Pancreas (tissue), 10 donors: ENCODE measurements around the gene ESR1. TPM values are rescaled to one million over a fixed set of nuclear protein-coding genes. Genes with fewer than 3 reads are reported as not detected.

Source experiments
- ATAC-seq, 4 donors: fragments of 200-7000 bp; cut with Tn5 transposase; one replicate each; pipeline versions ENCODE4 v1.8.0 to v1.9.1; 2020; ENCODE audit warnings: mild to moderate bottlenecking in 4 of 4, moderate library complexity in 4 of 4
- DNase-seq, 6 donors: peaks; one replicate each; pipeline ENCODE4 v3.0.0-alpha.2; 2020
- FAIRE-seq: peaks from 2 replicates; lab custom pipeline; 2012; peaks lifted over from hg19 to GRCh38; lab: Jason Lieb, UNC
- H3K27ac ChIP-seq, 4 donors: fragments of 200-600 bp; sonication (generic); 1 replicate in 3 of 4; 2 replicates in 1 of 4; pipeline versions ENCODE4 v1.5.0 to v1.8.0; 2020
- H3K27me3 ChIP-seq, 4 donors: fragments of 200-600 bp; one replicate each; pipeline ENCODE4 v1.8.0; 2021
- H3K36me3 ChIP-seq, 3 donors: fragments of 200-600 bp; sonication (generic) in 1 of 3; one replicate each; pipeline versions ENCODE4 v1.5.0 to v1.8.0; 2020 to 2021
- H3K4me1 ChIP-seq, 3 donors: fragments of 200-600 bp; one replicate each; pipeline ENCODE4 v1.8.0; 2021
- H3K4me3 ChIP-seq, 4 donors: fragments of 200-600 bp; sonication (generic) in 2 of 4; one replicate each; pipeline versions ENCODE4 v1.5.0 to v1.8.0; 2020 to 2021
- H3K9me3 ChIP-seq, 4 donors: fragments of 200-600 bp; one replicate each; pipeline ENCODE4 v1.8.0; 2021
- WGBS, 2 donors: extraction: QIAGEN DNeasy Blood & Tissue Kit; methylation state at CpG; one replicate each; pipeline ENCODE4 v1.1.7; 2013; 5-methylcytosine and 5-hydroxymethylcytosine counted together
- intact Hi-C, 3 donors: fragments of 100-400 bp; cut with DNase I; formaldehyde crosslinking; loops; one replicate each; pipeline versions ENCODE4 v1.11.1 to v1.14.2; 2022
- polyA plus RNA-seq, 2 donors: library from polyadenylated mRNA; stranded (reverse); fragments of 200-250 nt; gene quantifications; one replicate each; pipeline ENCODE4 v1.2.3, GENCODE V29; 2013
- total RNA-seq, 6 donors: library from RNA; stranded (reverse); fragmentation: NEBNext Ultra II Directional in 4 of 6; extraction: Animal tissue kit (Norgen Biotek cat#: 25700) in 4 of 6; gene quantifications; one replicate each; pipeline versions ENCODE4 v1.2.1 to v1.2.4, GENCODE V29; 2021 to 2023
- TF ChIP-seq, protein P1 (sequence below), 4 donors: fragments of 200-600 bp; sonication (generic) in 3 of 4; IDR thresholded peaks; one replicate each; pipeline versions ENCODE4 v1.5.0 to v1.8.0; 2021; ENCODE audit warnings: antibody characterized with exemption in 4 of 4
- donor health status: healthy with polysubstance abuse.
- donor health status: DM: no; HTN: no; CAD: no; lungs with moderate emphysema.
- donor health status: DM: no; HTN: no; CAD: no.
- donor health status: control.
- donor health status: control.
- donor health status: Bipolar disorder and iron deficiency.
- donor health status: DM: yes; HTN: yes; CAD: no.
- donor health status: DM: no; HTN: no; CAD: no.
- donor health status: DM: no; HTN: no; CAD: no.
- donor health status: DM: yes; HTN: yes; CAD: no.

Gene ESR1
- total and polyA plus RNA-seq, 8 donors, result 0.19 to 1.0 (median 0.41) TPM

DNA sequence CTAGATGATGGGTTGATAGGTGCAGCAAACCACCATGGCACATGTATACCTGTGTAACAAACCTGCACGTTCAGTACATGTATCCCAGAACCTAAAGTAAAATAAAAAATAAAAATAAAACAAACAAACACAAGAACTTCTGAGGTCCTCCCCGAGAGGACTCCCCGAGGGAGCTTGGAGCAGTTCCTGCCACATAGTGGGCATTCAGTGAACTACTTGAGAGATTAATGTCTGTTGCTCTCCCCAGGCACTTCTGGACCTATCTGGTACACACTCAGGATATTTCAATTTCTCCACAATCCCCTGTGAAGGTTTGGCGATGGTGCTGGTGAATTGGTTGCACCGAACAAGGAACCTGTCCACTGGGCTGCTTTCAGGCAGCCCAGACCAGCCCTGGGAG lies 311.2 kb downstream of the ESR1 start:
- H3K27me3 ChIP-seq, result no peaks in the 10 kb centered on the region
- FAIRE-seq, result no peak
- no peak for DNase-seq
- no peak for ATAC-seq
- intact Hi-C loops, result no loop called here
- TF ChIP-seq, protein P1, sequence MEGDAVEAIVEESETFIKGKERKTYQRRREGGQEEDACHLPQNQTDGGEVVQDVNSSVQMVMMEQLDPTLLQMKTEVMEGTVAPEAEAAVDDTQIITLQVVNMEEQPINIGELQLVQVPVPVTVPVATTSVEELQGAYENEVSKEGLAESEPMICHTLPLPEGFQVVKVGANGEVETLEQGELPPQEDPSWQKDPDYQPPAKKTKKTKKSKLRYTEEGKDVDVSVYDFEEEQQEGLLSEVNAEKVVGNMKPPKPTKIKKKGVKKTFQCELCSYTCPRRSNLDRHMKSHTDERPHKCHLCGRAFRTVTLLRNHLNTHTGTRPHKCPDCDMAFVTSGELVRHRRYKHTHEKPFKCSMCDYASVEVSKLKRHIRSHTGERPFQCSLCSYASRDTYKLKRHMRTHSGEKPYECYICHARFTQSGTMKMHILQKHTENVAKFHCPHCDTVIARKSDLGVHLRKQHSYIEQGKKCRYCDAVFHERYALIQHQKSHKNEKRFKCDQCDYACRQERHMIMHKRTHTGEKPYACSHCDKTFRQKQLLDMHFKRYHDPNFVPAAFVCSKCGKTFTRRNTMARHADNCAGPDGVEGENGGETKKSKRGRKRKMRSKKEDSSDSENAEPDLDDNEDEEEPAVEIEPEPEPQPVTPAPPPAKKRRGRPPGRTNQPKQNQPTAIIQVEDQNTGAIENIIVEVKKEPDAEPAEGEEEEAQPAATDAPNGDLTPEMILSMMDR (IDR thresholded peaks at IDR 0.05), result no peak
- peaks cover 0 to 7% (median 3%) of the 10 kb centered on the region in 3 donors for H3K4me1 ChIP-seq
- no peaks in the 10 kb centered on the region for H3K9me3 ChIP-seq
- WGBS, 2 donors, result 94 to 96% methylated on average over 5 of the region's 5 CpGs
- no peak overlapping the region for H3K4me3 ChIP-seq
- H3K27ac ChIP-seq, result no peak overlapping the region
- peaks cover 0 to 25% (median 0%) of the 10 kb centered on the region in 3 donors for H3K36me3 ChIP-seq

DNA sequence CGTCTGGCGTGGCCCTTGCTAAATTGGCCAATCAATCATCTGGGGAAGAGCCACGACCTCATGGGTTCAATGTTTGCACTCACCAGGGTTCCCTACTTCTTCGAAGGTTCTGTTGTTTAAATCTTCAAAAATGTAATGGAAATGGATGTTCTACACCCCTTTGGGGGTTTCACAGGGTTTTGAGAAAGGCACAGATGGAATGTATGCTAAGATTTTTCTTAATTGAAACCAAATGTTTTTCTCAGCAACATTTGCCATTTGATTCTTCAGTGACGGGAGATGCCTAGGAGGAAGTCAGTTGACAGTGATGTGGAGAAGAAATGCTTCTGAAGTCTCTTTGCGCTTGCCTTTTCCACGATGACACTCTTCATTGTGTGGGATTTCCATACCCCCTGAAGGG lies 312.3 kb downstream of the ESR1 start:
- H3K4me1 ChIP-seq, result peaks cover 0 to 7% (median 3%) of the 10 kb centered on the region in 3 donors
- H3K36me3 ChIP-seq, result peaks cover 0 to 25% (median 0%) of the 10 kb centered on the region in 3 donors
- DNase-seq (no peak), FAIRE-seq (no peak), ATAC-seq (no peak)
- no peaks in the 10 kb centered on the region for H3K27me3 ChIP-seq
- H3K9me3 ChIP-seq, result no peaks in the 10 kb centered on the region
- H3K4me3 ChIP-seq, result no peak overlapping the region
- 77 to 78% methylated on average over 7 of the region's 7 CpGs for WGBS, 2 donors
- TF ChIP-seq, protein P1 (IDR thresholded peaks at IDR 0.05), result no peak
- intact Hi-C loops, result loop anchor here in 1 of 3 donors (10.0 kb wide), 1 partner anchor 445 kb away; no protein-coding TSS in a partner anchor
- no peak overlapping the region for H3K27ac ChIP-seq

DNA sequence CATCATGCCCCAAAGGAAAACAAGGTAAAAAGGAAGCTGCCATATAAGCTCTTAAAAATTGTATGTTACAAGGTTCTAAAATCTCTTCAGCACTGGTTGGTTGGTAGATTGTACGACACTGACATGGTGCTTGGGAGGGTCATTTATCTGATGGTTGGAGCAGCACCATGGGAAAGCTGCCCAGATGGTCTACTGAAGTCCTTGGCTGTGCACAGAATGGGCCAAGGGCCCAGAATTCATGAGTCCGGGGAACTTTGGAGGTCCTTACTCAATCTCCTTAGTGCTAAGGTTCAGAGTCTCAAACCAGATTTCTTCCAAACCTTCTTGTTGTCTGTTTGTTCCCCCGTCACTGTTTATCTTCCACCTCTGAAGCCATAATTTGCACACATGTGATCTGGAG lies 314.4 kb downstream of the ESR1 start:
- no peak overlapping the region for H3K27ac ChIP-seq
- peak in 1 of 4 donors; percentile 36 for ATAC-seq

DNA sequence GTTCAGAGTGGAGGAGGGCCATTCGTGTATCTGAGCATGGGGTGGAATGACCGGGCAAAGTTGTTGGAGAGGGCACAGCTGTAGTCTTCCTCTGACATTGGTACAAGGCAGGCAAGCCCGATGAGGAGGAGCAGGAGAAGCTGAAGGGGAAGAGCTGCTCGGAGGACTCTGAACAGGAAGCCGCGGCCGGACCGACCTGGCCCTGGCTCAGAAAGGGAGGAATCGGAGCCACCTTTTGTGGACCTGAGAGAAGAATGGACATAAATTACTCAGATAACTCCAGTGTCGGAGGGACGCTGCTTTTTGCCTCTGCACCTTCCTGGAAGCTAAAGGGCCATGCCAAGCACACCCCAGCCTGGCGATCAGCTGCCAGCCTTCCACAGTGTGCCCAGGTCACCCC lies 315.0 kb downstream of the ESR1 start:
- no peak for FAIRE-seq
- intact Hi-C loops, result loop anchor here in 1 of 3 donors (10.0 kb wide), 1 partner anchor 448 kb away; no protein-coding TSS in a partner anchor
- no peak overlapping the region for H3K27ac ChIP-seq
- no peak overlapping the region for H3K4me3 ChIP-seq
- DNase-seq, result no peak
- 92 to 98% methylated on average over 11 to 12 of the region's 12 CpGs for WGBS, 2 donors
- peaks cover 0 to 4% (median 0%) of the 10 kb centered on the region in 3 donors for H3K4me1 ChIP-seq
- no peaks in the 10 kb centered on the region for H3K9me3 ChIP-seq
- H3K36me3 ChIP-seq, result peaks cover 0 to 25% (median 0%) of the 10 kb centered on the region in 3 donors
- H3K27me3 ChIP-seq, result no peaks in the 10 kb centered on the region
- TF ChIP-seq, protein P1 (IDR thresholded peaks at IDR 0.05), result no peak
- no peak for ATAC-seq

More for the DNA sequence above, 314.4 kb downstream of the ESR1 start:
- DNase-seq (no peak), FAIRE-seq (no peak)
- no peaks in the 10 kb centered on the region for H3K27me3 ChIP-seq
- 19 to 26% methylated on average over 3 of the region's 3 CpGs for WGBS, 2 donors
- no peak overlapping the region for H3K4me3 ChIP-seq
- peaks cover 0 to 25% (median 0%) of the 10 kb centered on the region in 3 donors for H3K36me3 ChIP-seq
- intact Hi-C loops, result loop anchor here in 1 of 3 donors (10.0 kb wide), 1 partner anchor 447 kb away; no protein-coding TSS in a partner anchor
- TF ChIP-seq, protein P1 (IDR thresholded peaks at IDR 0.05), result no peak
- H3K9me3 ChIP-seq, result no peaks in the 10 kb centered on the region
- H3K4me1 ChIP-seq, result peaks cover 0 to 7% (median 0%) of the 10 kb centered on the region in 3 donors

DNA sequence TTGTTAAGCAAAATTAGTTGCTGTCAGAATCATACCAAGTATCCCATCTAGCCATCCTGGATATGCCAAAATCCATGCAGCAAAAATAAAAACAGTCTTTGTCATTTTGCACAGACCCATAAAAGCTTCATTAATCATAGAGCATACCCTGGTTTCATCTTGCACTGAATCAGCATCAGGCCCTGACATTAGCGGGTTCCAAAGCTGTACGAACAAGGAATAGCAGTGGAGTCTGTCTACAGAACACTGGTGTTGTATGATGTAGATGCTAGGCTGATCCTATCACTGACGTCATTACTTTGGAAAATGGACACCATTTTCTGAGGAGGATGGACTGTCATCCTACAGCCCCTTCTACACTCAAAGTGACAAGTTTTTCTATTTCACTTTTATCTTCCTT lies 315.6 kb downstream of the ESR1 start:
- Histone ChIP-seq H3K9me3 (no peaks in the 10 kb centered on the region), H3K27me3 (no peaks in the 10 kb centered on the region), H3K27ac (no peak overlapping the region), H3K4me3 (no peak overlapping the region), H3K4me1 (no peaks in the 10 kb centered on the region), H3K36me3 (peaks cover 0 to 30% (median 0%) of the 10 kb centered on the region in 3 donors)
- intact Hi-C loops, result loop anchor here in 1 of 3 donors (10.0 kb wide), 1 partner anchor 448 kb away; no protein-coding TSS in a partner anchor
- TF ChIP-seq, protein P1 (IDR thresholded peaks at IDR 0.05), result no peak
- ATAC-seq (no peak), DNase-seq (no peak), FAIRE-seq (no peak)
- WGBS, 2 donors, result 89 to 94% methylated on average over 3 of the region's 3 CpGs
